IPS-18c (cell line): ENCODE results near the gene KLC4.
A peak's percentile ranks its signal among the peaks of the same experiment; 100 is the strongest.

ENCODE experiments used
- H3K4me3 ChIP-seq: 2 replicates; pipeline ENCODE4 v1.7.0; 2013; ENCODE audit warnings: low read depth, mild to moderate bottlenecking, low read length, moderate library complexity; ENCODE audit not compliant: insufficient read depth
- H3K9me3 ChIP-seq: one replicate; pipeline ENCODE4 v1.6.1; 2013; ENCODE audit warnings: mild to moderate bottlenecking, low read length, moderate library complexity; ENCODE audit not compliant: control insufficient read depth, insufficient read depth

KLC4 gene

DNA sequence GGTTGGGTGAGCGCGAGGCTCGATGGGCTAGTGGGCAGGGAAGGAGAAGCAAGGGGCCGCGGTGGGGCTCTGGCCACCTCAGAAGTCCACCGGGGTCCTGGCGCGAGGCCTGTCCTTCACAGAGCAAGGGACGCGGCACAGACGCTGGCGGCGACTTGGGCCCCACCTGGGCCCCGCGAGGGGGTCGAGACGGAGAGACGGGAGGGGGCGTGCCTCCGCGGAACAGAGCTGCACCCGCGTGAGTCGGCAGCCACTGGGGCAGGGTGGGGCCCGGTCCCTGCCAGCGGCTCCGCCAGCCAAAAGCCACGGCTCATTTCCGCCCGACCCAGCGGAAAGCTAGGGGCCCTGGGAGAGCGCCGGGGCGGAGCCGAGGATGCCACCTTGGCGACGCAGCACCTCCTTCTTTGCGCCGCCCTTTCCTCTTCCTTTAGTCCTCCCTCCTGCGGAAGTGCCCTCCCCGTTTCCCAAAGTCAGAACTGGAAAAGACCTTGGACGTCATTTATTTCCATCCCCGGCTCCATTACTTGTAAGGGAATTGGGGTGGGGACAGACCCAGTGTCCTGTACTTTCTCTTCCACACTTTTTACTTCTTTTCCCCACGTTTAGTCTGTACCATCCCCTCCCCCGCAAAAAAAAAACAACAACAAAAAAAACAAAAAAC, 5.8 kb upstream of the KLC4 start, which contains the start of gene CUL7:
TSS of gene CUL7 (minus strand) at position 307 of the 661 bp plus-strand sequence. CDS start 1,063 bp downstream, outside the sequence.
- H3K9me3 ChIP-seq, result peaks cover 2% of the 10 kb centered on the region
- H3K4me3 ChIP-seq, result peak within 1 kb of the TSS; percentile 94

DNA sequence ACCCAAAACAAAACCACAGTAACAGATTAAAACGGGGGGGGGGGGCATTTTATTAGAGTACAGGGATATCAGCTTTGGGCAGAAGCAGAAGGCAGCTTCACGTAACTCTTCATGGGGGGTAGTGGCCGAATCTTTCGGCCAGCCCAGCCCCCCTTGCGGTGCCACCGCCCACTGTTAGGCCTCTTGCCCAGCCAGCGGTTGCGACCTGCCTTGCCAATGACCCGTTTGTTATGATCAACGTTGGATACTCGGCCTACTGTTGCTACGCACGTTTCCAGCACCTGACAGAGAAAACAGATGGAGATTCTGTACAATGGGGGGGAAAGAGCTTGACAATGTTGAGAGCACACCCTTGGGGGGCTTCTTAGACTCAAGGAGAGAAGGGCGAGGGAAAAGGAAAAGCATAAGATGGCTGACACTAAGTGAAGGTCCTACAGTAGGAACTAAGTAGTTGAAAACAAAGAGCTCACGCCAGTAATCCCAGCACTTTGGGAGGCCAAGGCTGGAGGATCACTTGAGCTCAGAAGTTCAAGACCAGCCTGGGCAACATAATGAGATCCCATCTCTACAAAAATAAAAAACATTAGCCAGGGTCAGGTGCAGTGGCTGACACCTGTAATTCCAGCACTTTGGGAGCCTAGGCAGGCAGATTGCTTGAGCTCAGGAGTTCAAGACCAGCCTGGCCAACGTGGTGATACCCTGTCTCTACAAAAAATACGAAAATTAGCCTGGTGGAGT, 5.1 kb upstream of the KLC4 start:
- Histone ChIP-seq H3K4me3 (peak overlapping the region; percentile 94; the same call in 1 of the 2 replicates), H3K9me3 (peaks cover 2% of the 10 kb centered on the region)

DNA sequence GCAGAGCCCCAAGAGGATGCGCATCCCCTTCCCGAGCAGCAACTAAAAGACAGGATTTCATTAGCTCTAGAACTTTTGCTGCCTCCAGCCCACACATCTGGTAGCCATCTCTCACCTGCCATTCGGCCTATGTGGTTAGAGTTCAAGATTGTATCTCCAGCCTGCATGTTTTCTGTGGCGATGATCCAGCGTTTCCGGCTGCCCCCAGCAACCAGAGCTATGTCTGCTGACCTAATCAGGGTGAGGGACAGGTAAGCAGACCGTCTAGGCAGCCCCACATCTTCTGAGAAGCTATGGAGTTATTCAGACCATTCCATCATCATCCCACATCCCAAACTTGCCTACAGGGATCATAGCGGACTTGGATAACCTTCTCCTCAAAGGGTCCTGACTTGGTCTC, 3.5 kb upstream of the KLC4 start:
- Histone ChIP-seq H3K9me3 (peaks cover 2% of the 10 kb centered on the region), H3K4me3 (no peak overlapping the region)

DNA sequence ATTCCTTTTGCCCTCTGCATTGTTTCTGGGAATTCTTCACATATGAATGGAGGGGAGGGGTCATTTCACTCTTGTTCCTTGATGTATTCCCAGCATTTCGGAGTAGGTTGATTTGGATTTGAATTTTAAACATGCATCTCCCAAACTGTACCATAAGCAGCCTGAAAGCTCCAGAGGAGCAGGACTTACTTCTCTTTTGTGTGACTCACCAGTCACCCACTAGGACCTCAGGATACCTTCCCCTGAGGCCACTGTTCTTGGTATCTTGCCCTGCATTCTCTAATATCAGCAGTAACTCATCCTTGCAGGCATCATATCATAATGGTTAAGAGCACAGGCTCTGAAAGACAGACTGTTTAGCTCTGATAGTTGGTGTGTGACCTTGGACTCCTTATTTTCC, 900 bp upstream of the KLC4 start:
- Histone ChIP-seq H3K4me3 (peak overlapping the region; percentile 86), H3K9me3 (peaks cover 2% of the 10 kb centered on the region)

DNA sequence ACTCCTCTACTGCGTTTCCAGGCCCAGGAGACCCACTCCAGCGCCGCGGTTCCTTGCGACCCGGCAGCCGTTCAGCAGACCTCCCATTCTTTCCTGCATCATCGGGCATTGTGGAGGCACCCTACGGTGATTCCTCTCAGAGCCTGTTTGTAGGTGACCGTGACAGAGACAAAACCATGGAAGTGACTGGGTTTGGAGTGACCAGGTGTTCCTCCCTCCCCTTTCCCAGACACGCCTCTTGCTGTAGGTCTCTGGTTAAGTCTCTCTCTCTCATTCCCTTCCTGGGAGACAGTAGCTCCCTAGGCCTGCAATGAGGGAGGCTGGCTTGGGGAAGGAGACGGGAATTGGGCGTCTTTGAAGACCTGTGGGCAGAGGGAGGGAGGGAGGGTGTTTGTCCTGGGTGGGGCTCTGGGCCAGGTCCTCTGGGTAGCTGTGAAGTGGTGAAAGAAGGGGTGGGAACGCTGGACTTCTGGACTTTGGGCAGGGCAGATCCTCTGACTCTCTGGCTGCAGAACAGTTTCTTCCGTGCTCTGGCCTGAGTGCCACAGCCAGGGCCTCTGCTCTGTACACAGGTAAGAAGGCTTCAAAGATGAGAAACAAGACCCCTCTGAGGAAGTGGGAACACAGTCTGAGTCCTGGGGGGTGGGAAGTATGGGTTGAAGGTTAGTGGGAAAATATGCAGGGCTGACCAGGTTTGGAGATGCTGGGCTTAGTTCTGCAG, 763 bp downstream of the KLC4 start:
- peak overlapping the region; percentile 86 for H3K4me3 ChIP-seq
- peaks cover 2% of the 10 kb centered on the region for H3K9me3 ChIP-seq

DNA sequence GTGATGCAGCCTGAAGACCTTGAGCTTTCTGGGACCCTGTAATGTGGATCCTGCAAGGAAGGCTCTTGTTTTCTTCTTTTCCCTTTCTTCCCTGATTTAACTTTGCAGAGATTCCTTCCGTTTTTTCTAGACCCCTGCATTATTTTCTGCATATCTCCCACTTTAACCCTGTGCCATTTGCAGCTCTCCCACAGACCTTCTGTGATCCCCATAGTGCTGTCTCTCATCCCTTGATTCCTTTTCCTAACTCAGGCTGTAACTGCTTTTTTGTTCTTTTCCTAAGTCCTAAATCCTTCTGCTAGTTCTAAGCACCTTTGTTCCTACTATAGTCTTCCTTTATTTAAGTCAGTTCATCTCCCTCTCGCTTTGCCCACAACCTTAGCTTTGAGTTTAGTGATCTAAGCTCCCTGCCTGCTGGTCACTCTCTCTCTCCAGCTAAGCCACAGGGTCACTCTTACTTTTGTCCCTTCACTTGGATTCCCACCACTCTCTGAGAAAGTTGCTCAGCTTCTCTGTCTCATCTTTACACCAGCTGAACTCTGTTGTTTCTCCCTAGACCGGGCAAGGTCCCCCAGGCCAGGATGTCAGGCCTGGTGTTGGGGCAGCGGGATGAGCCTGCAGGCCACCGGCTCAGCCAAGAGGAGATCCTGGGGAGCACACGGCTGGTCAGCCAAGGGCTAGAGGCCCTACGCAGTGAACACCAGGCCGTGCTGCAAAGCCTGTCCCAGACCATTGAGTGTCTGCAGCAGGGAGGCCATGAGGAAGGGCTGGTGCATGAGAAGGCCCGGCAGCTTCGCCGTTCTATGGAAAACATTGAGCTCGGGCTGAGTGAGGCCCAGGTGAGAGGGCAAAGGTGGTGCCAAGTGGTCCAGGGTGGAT, 1.6 kb downstream of the KLC4 start:
- Histone ChIP-seq H3K4me3 (no peak overlapping the region), H3K9me3 (peaks cover 2% of the 10 kb centered on the region)

DNA sequence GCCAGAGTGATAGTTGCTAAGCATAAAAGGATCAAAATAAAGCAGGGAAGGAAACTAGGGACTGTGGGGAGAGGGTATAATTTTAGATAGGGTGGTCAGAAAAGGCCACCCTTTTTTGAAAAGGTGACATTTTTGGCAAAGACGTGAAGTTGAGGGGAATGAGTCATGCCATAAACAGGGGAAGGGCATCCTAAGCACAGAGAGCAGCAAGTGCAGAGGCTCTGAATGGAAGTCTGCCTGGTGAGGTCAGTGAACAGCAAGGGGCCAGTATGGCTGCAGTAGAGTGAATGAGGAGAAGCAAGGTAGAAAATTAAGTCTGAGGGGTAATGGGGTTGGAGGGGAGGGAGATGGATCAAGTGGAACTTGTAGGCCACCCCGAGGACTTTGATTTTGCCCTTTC, 2.4 kb downstream of the KLC4 start:
- peaks cover 2% of the 10 kb centered on the region for H3K9me3 ChIP-seq
- H3K4me3 ChIP-seq, result no peak overlapping the region

DNA sequence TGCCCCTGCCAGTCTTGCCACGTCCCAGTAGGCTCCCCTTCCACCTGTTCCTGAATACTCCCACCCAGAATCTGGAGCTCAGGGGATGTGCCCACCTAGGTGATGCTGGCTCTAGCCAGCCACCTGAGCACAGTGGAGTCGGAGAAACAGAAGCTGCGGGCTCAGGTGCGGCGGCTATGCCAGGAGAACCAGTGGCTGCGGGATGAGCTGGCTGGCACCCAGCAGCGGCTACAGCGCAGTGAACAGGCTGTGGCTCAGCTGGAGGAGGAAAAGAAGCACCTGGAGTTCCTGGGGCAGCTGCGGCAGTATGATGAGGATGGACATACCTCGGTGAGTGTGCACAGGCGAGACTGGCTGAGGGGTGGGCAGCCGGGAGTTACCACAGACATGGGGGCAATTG, 3.4 kb downstream of the KLC4 start:
- peaks cover 2% of the 10 kb centered on the region for H3K9me3 ChIP-seq

DNA sequence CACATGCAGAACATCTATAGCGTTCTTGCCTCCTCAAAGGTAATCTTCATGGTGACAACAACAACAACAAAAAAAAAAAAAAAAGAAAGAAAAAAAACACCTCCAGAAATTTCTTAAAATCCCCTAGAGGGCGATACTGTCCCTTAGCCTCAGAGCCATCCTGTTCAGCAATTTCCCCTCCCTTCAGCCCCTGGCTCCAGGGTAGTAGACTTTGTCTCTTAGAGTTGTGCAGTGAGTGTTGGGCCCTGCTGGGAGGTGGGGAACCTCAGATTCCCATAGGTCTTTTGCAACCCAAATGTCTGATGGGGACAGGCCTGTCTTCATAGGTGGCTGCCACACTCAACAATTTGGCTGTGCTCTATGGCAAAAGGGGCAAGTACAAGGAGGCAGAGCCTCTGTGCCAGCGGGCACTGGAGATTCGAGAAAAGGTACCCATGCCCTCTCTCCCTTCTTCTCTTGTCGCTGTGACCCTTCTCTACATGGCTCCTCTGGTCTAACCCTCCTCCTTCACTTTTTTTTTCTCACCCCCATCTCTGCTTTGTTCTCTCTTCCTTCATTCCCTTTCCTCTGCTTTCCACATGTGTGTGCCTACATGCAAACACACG, 10.7 kb downstream of the KLC4 start:
- Histone ChIP-seq H3K9me3 (peaks cover 2% of the 10 kb centered on the region), H3K4me3 (no peak overlapping the region)

More for the DNA sequence above, 3.4 kb downstream of the KLC4 start:
- H3K4me3 ChIP-seq, result no peak overlapping the region

- Histone ChIP-seq H3K9me3 (peaks cover 2% of the 10 kb centered on the region), H3K4me3 (peak overlapping the region; percentile 62)
These were observed 15.6 kb downstream of the KLC4 start for GRCh38 chr6:43074847-43075669.

- Histone ChIP-seq H3K4me3 (peak within 1 kb of the TSS; percentile 97), H3K9me3 (peaks cover 2% of the 10 kb centered on the region)
These were observed 16.4 kb downstream of the KLC4 start, which contains the start of gene PTK7 for GRCh38 chr6:43075670-43076463. TSS of gene PTK7 (plus strand) at chr6:43076314. CDS start at chr6:43076489, 175 bp downstream.

GRCh38 chr6:43076464-43077332, 17.3 kb downstream of the KLC4 start:
- Histone ChIP-seq H3K4me3 (peak overlapping the region; percentile 97), H3K9me3 (peaks cover 2% of the 10 kb centered on the region)

- H3K9me3 ChIP-seq, result peaks cover 2% of the 10 kb centered on the region
- peak overlapping the region; percentile 97 for H3K4me3 ChIP-seq
These were observed 17.9 kb downstream of the KLC4 start for GRCh38 chr6:43077333-43077809.

- peaks cover 2% of the 10 kb centered on the region for H3K9me3 ChIP-seq
- peak overlapping the region; percentile 97 for H3K4me3 ChIP-seq
These were observed 18.6 kb downstream of the KLC4 start for GRCh38 chr6:43077981-43078511.
